Central memory CD4-positive, alpha-beta T cell (primary cell): ENCODE measurements around the gene SWAP70.

ENCODE experiments used
- DNase-seq: peaks from one replicate; pipeline ENCODE4 v3.0.0; 2022

SWAP70 gene

GRCh38 chr11:9780929-9781328 is 117.1 kb downstream of the SWAP70 start:
- no peak for DNase-seq

GRCh38 chr11:9783986-9784385 is 120.1 kb downstream of the SWAP70 start:
- DNase-seq, result no peak

GRCh38 chr11:9784602-9785315 is 120.9 kb downstream of the SWAP70 start:
- DNase-seq, result no peak

GRCh38 chr11:9787260-9787659 is 123.4 kb downstream of the SWAP70 start:
- no peak for DNase-seq

- no peak for DNase-seq
Observed at GRCh38 chr11:9787981-9788521, 124.2 kb downstream of the SWAP70 start.

GRCh38 chr11:9789910-9790309 is 126.0 kb downstream of the SWAP70 start:
- DNase-seq, result no peak

- no peak for DNase-seq
Observed at GRCh38 chr11:9790703-9791102, 126.8 kb downstream of the SWAP70 start.

GRCh38 chr11:9796266-9796665 is 132.4 kb downstream of the SWAP70 start:
- no peak for DNase-seq

- no peak for DNase-seq
Observed at GRCh38 chr11:9796854-9797253, 133.0 kb downstream of the SWAP70 start.

- no peak for DNase-seq
Observed at GRCh38 chr11:9797300-9797699, 133.4 kb downstream of the SWAP70 start.

GRCh38 chr11:9799886-9800285 is 136.0 kb downstream of the SWAP70 start:
- DNase-seq, result no peak

GRCh38 chr11:9802291-9802861 is 138.5 kb downstream of the SWAP70 start:
- no peak for DNase-seq
